K562 (cell line): ENCODE results near the gene CHRNA9. TPM values are rescaled to one million over a fixed set of nuclear protein-coding genes. Genes with fewer than 3 reads are reported as not detected.
A peak's percentile ranks its signal among the peaks of the same experiment; 100 is the strongest.

ENCODE experiments used
- ADNP ChIP-seq: fragments of 200-800 bp; sonication (Bioruptor generic); IDR thresholded peaks from 2 replicates; pipeline ENCODE4 v1.6.1; 2016; ENCODE audit warnings: missing genetic modification characterization, missing compliant biosample characterization
- CREB1 ChIP-seq, 2 experiments: sonication (generic) in 1 of 2; formaldehyde crosslinking in 1 of 2; IDR thresholded peaks; 2 replicates each; pipeline versions ENCODE4 v1.6.1 to v1.8.0; 2012 to 2022; ENCODE audit warnings: inconsistent platforms in 1 of 2, mild to moderate bottlenecking in 1 of 2, missing genetic modification reagents in 1 of 2, moderate library complexity in 1 of 2
- CREB3 ChIP-seq: fragments of 450-650 bp; conservative IDR thresholded peaks from 2 replicates; pipeline ENCODE4 v1.6.1; 2016; ENCODE audit warnings: missing genetic modification characterization, low read depth, mild to moderate bottlenecking, missing compliant biosample characterization, moderate library complexity
- CREB3L1 ChIP-seq: fragments of 450-650 bp; IDR thresholded peaks from 2 replicates; pipeline ENCODE4 v1.6.1; 2014; ENCODE audit warnings: low read depth, mild to moderate bottlenecking, moderate library complexity, borderline replicate concordance
- E2F5 ChIP-seq: sonication (generic); formaldehyde crosslinking; IDR thresholded peaks from 2 replicates; pipeline ENCODE4 v1.8.0; 2022; ENCODE audit warnings: mild to moderate bottlenecking, missing genetic modification reagents
- FOXK2 ChIP-seq, 2 experiments: fragments of 450-650 bp; IDR thresholded peaks in 1 of 2; conservative IDR thresholded peaks in 1 of 2; 2 replicates each; pipeline ENCODE4 v1.6.1; 2016; ENCODE audit warnings: low read depth in 2 of 2, mild to moderate bottlenecking in 1 of 2
- ID3 ChIP-seq, 2 experiments: fragments of 250-450 bp in 1 of 2; fragments of 450-650 bp in 1 of 2; sonication (Bioruptor Pico) in 1 of 2; IDR thresholded peaks; 2 replicates each; pipeline versions ENCODE4 v1.6.1 to v1.8.0; 2016 to 2021; ENCODE audit warnings: mild to moderate bottlenecking in 2 of 2, moderate library complexity in 2 of 2, missing compliant biosample characterization in 1 of 2, missing genetic modification characterization in 1 of 2
- KHSRP ChIP-seq: fragments of 450-650 bp; IDR thresholded peaks from 2 replicates; pipeline ENCODE4 v1.6.1; 2017
- MXI1 ChIP-seq: IDR thresholded peaks from 2 replicates; pipeline ENCODE4 v1.6.1; 2011; ENCODE audit warnings: low read depth, mild to moderate bottlenecking, improper control_type of control experiment, low read length
- PHTF2 ChIP-seq: fragments of 250-450 bp; sonication (Bioruptor Pico); IDR thresholded peaks from 2 replicates; pipeline ENCODE4 v1.5.0; 2021; ENCODE audit warnings: mild to moderate bottlenecking
- POLR3G ChIP-seq: IDR thresholded peaks from 2 replicates; pipeline ENCODE4 v1.6.1; 2011; ENCODE audit not compliant: insufficient read length, insufficient replicate concordance; ENCODE audit errors: extremely low read depth
- RNF2 ChIP-seq: sonication (generic); IDR thresholded peaks from 2 replicates; pipeline ENCODE4 v1.6.1; 2016
- SETDB1 ChIP-seq: IDR thresholded peaks from one replicate; pipeline ENCODE4 v1.6.1; 2012; ENCODE audit warnings: low read length, control low read depth, inconsistent platforms
- SIX5 ChIP-seq, 2 experiments: IDR thresholded peaks; 2 replicates each; pipeline ENCODE4 v1.6.1; 2011; ENCODE audit warnings: low read length in 2 of 2, borderline replicate concordance in 1 of 2, low read depth in 1 of 2, mild to moderate bottlenecking in 1 of 2, moderate library complexity in 1 of 2; ENCODE audit not compliant: insufficient read depth in 1 of 2
- TEAD2 ChIP-seq: fragments of 450-650 bp; IDR thresholded peaks from 2 replicates; pipeline ENCODE4 v1.6.1; 2016; ENCODE audit warnings: missing genetic modification characterization, control low read depth, missing compliant biosample characterization
- TRIM28 ChIP-seq: fragments of 450-650 bp; IDR thresholded peaks from 2 replicates; pipeline ENCODE4 v1.6.1; 2017
- WHSC1 ChIP-seq: IDR thresholded peaks from one replicate; pipeline ENCODE4 v1.6.1; 2012; ENCODE audit warnings: low read length, control low read depth, inconsistent platforms
- YY1 ChIP-seq, 3 experiments: IDR thresholded peaks; 2 replicates each; pipeline ENCODE4 v1.6.1; 2011; ENCODE audit warnings: low read length in 2 of 3, mild to moderate bottlenecking in 2 of 3, moderate library complexity in 2 of 3, borderline replicate concordance in 1 of 3, control low read depth in 1 of 3, low read depth in 1 of 3; ENCODE audit not compliant: insufficient read depth in 3 of 3, insufficient replicate concordance in 2 of 3, control insufficient read depth in 1 of 3, insufficient read length in 1 of 3; ENCODE audit errors: extremely low read depth in 1 of 3
- ZFX ChIP-seq: sonication (generic); formaldehyde crosslinking; IDR thresholded peaks from 2 replicates; pipeline ENCODE4 v1.8.0; 2022; ENCODE audit warnings: mild to moderate bottlenecking, missing genetic modification reagents, moderate library complexity
- ZNF398 ChIP-seq: fragments of 250-450 bp; sonication (Bioruptor Pico); IDR thresholded peaks from 2 replicates; pipeline ENCODE4 v1.8.0; 2021; ENCODE audit warnings: moderate library complexity, mild to moderate bottlenecking, inconsistent platforms
- polyA plus RNA-seq, 8 experiments: library from polyadenylated mRNA; depleted of rRNA in 4 of 8; stranded (reverse) in 5 of 8; unstranded in 3 of 8; fragments of >200 nt; fragmentation: Nextera tagmentation in 2 of 8; fragmentation: Illumina TruSeq in 1 of 8; extraction: Ambion mirVana in 2 of 8; extraction: Trizol in 1 of 8; gene quantifications; 2 replicates each; pipeline versions ENCODE4 v1.2.1 to v1.2.3, GENCODE V29; 2011 to 2014; ENCODE audit warnings: inconsistent platforms in 1 of 8, missing spikeins in 1 of 8
- total RNA-seq, 7 experiments: library from RNA; depleted of rRNA in 6 of 7; stranded (reverse); fragments of >200 nt in 6 of 7; fragmentation: Illumina TruSeq in 2 of 7; extraction: Trizol in 2 of 7; gene quantifications; 2 replicates each; pipeline versions ENCODE4 v1.2.1 to v1.2.3, GENCODE V29; 2011 to 2021; ENCODE audit warnings: low replicate concordance in 1 of 7

CHRNA9 gene
- total and polyA plus RNA-seq, 9 of the 15 experiments (the other 6 are each of a cell fraction or from before 2014, with no cell fraction given), result not detected

GRCh38 chr4:40292313-40292759 is 42.8 kb upstream of the CHRNA9 start (continued):
- TF ChIP-seq ADNP (no peak), PHTF2 (CRISPR knock-in tag) (0 out of 2 replicates have a peak, but pooled peaks have one; percentile 24), SIX5 (IDR thresholded peaks at IDR 0.05; ENCODE audit: borderline replicate concordance in 1 of 2, insufficient read depth in 1 of 2, low read depth in 1 of 2, low read length in 2 of 2) (peak; percentile 72 to 76; a peak in 3 of 4 replicates), WHSC1 (no peak), RNF2 (peak; percentile 24; the same call in 1 of the 2 replicates), E2F5 (CRISPR knock-in tag) (no peak), SETDB1 (no peak), CREB1 (IDR thresholded peaks at IDR 0.05) (peak; percentile 39), CREB1 (CRISPR knock-in tag; IDR thresholded peaks at IDR 0.05) (no peak), ZFX (CRISPR knock-in tag) (no peak), KHSRP (no peak), ID3 (CRISPR knock-in tag; IDR thresholded peaks at IDR 0.05) (no peak), ID3 (tag; IDR thresholded peaks at IDR 0.05) (peak; percentile 71), TRIM28 (0 out of 2 replicates have a peak, but pooled peaks have one; percentile 18), FOXK2 (conservative IDR thresholded peaks at IDR 0.05 in 1 of 2, IDR thresholded peaks at IDR 0.05 in 1 of 2; ENCODE audit: low read depth in 2 of 2) (peak; percentile 68 to 82; a peak in 3 of 4 replicates), ZNF398 (CRISPR knock-in tag) (no peak), POLR3G (no peak), CREB3L1 (peak; percentile 73; the same call in 1 of the 2 replicates), MXI1 (no peak), TEAD2 (tag) (peak; percentile 44; the same call in 1 of the 2 replicates), YY1 (IDR thresholded peaks at IDR 0.05; ENCODE audit: borderline replicate concordance in 1 of 3, control insufficient read depth in 1 of 3, extremely low read depth in 1 of 3, insufficient read depth in 3 of 3, insufficient read length in 1 of 3, insufficient replicate concordance in 2 of 3, low read depth in 1 of 3, low read length in 2 of 3) (peak in 1 of 3 experiments; percentile 44), CREB3 (tag) (0 out of 2 replicates have a peak, but pooled peaks have one; percentile 27)
